Left ventricle myocardium inferior (tissue), 1 donor: ENCODE measurements around the gene CDK14. TPM values are rescaled to one million over a fixed set of nuclear protein-coding genes. Genes with fewer than 3 reads are reported as not detected.

ENCODE experiments used
- DNase-seq: peaks from one replicate; pipeline ENCODE4 v3.0.0-alpha.2; 2020
- H3K27ac ChIP-seq: fragments of 200-600 bp; replicated peaks from 2 replicates; pipeline ENCODE4 v1.8.0; 2021
- H3K27me3 ChIP-seq: fragments of 200-600 bp; 2 replicates; pipeline ENCODE4 v1.8.0; 2021; ENCODE audit warnings: low read depth
- H3K36me3 ChIP-seq: fragments of 200-600 bp; 2 replicates; pipeline ENCODE4 v1.8.0; 2021
- H3K4me1 ChIP-seq: fragments of 200-600 bp; 2 replicates; pipeline ENCODE4 v1.8.0; 2021
- H3K4me3 ChIP-seq: fragments of 200-600 bp; 2 replicates; pipeline ENCODE4 v1.8.0; 2021; ENCODE audit warnings: mild to moderate bottlenecking, moderate library complexity
- H3K9me3 ChIP-seq: fragments of 200-600 bp; replicated peaks from 2 replicates; pipeline ENCODE4 v1.8.0; 2021
- CTCF ChIP-seq: fragments of 200-600 bp; IDR thresholded peaks from 2 replicates; pipeline ENCODE4 v1.8.0; 2021; ENCODE audit warnings: antibody characterized with exemption, mild to moderate bottlenecking, borderline replicate concordance
- intact Hi-C: fragments of 100-400 bp; cut with micrococcal nuclease; formaldehyde crosslinking; loops from one replicate; pipeline ENCODE4 v1.11.0; 2022
- total RNA-seq: library from RNA; stranded (reverse); fragmentation: NEBNext Ultra II Directional; extraction: Animal tissue kit (Norgen Biotek cat#: 25700); gene quantifications from one replicate; pipeline ENCODE4 v1.2.1, GENCODE V29; 2021
- donor health status: DM: no; HTN: yes; CAD: no; lungs with severe emphysema.

CDK14 gene
- total RNA-seq, 1 donor from 2014 or later = 18.7 TPM

- Histone ChIP-seq H3K36me3 (no peaks in the 10 kb centered on the region), H3K27me3 (no peaks in the 10 kb centered on the region), H3K27ac (no peak overlapping the region), H3K4me3 (no peak overlapping the region), H3K9me3 (no peaks in the 10 kb centered on the region), H3K4me1 (peaks cover 19% of the 10 kb centered on the region)
- intact Hi-C loops = no loop called here
- no peak for TF ChIP-seq CTCF
- DNase-seq = no peak
These were observed 147.5 kb downstream of the CDK14 start for GRCh38 chr7:90743626-90744025.

- Histone ChIP-seq H3K27ac (no peak overlapping the region), H3K36me3 (no peaks in the 10 kb centered on the region), H3K4me1 (no peaks in the 10 kb centered on the region), H3K4me3 (no peak overlapping the region), H3K27me3 (no peaks in the 10 kb centered on the region), H3K9me3 (no peaks in the 10 kb centered on the region)
- intact Hi-C loops = no loop called here
- DNase-seq = no peak
- no peak for TF ChIP-seq CTCF
These were observed 151.4 kb downstream of the CDK14 start for GRCh38 chr7:90747516-90747915.

GRCh38 chr7:90749262-90749661, 153.1 kb downstream of the CDK14 start:
- H3K4me3 ChIP-seq = no peak overlapping the region
- H3K4me1 ChIP-seq = no peaks in the 10 kb centered on the region
- TF ChIP-seq CTCF = no peak
- no peaks in the 10 kb centered on the region for H3K9me3 ChIP-seq
- no peak overlapping the region for H3K27ac ChIP-seq
- intact Hi-C loops = no loop called here
- H3K27me3 ChIP-seq = no peaks in the 10 kb centered on the region
- H3K36me3 ChIP-seq = no peaks in the 10 kb centered on the region
- DNase-seq = no peak

GRCh38 chr7:90749774-90750173, 153.7 kb downstream of the CDK14 start:
- Histone ChIP-seq H3K27ac (no peak overlapping the region), H3K27me3 (no peaks in the 10 kb centered on the region), H3K4me1 (no peaks in the 10 kb centered on the region), H3K36me3 (no peaks in the 10 kb centered on the region), H3K4me3 (no peak overlapping the region), H3K9me3 (no peaks in the 10 kb centered on the region)
- no peak for DNase-seq
- TF ChIP-seq CTCF = no peak
- intact Hi-C loops = no loop called here

GRCh38 chr7:90751595-90751994, 155.5 kb downstream of the CDK14 start:
- Histone ChIP-seq H3K27ac (no peak overlapping the region), H3K9me3 (no peaks in the 10 kb centered on the region), H3K4me3 (no peak overlapping the region), H3K36me3 (no peaks in the 10 kb centered on the region), H3K27me3 (no peaks in the 10 kb centered on the region), H3K4me1 (no peaks in the 10 kb centered on the region)
- DNase-seq = no peak
- intact Hi-C loops = no loop called here
- no peak for TF ChIP-seq CTCF

- TF ChIP-seq CTCF = no peak
- no peak for DNase-seq
- intact Hi-C loops = no loop called here
- no peak overlapping the region for H3K4me3 ChIP-seq
- H3K27ac ChIP-seq = no peak overlapping the region
- H3K9me3 ChIP-seq = no peaks in the 10 kb centered on the region
- H3K36me3 ChIP-seq = no peaks in the 10 kb centered on the region
- no peaks in the 10 kb centered on the region for H3K4me1 ChIP-seq
- H3K27me3 ChIP-seq = no peaks in the 10 kb centered on the region
These were observed 155.9 kb downstream of the CDK14 start for GRCh38 chr7:90752051-90752450.
